Stimulated activated CD8-positive, alpha-beta memory T cell treated with anti-CD3 and anti-CD28 coated beads, Interleukin-15, amount 100 ng/mL, for 48 hours (primary cell): ENCODE results near the gene GOLGA2.
A peak's percentile ranks its signal among the peaks of the same experiment; 100 is the strongest.

Experiments used
- DNase-seq, 2 donors: peaks; one replicate each; pipeline ENCODE4 v3.0.0-alpha.2; 2020; ENCODE audit warnings: low read depth in 2 of 2

Gene GOLGA2

DNA sequence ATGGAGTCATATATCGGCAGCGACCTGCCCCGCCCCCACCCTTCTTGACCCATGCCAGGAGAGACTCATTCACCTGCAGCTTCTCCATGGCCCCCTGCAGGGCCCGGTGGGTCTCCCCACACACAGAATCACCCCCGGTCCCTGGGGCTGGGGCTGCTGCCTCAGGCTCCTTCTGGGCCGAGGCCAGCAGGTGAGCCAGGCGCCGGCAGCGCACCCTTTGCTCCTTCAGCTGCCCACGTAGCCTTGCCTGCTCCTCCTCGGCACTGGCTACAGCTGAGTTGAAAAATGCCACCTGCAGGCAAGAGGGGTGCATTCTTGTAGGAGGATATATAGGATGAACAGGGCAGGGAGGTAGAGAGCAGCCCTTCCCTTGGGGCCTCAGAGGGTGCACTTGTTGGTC lies 17.9 kb downstream of the GOLGA2 start:
- no peak for DNase-seq

DNA sequence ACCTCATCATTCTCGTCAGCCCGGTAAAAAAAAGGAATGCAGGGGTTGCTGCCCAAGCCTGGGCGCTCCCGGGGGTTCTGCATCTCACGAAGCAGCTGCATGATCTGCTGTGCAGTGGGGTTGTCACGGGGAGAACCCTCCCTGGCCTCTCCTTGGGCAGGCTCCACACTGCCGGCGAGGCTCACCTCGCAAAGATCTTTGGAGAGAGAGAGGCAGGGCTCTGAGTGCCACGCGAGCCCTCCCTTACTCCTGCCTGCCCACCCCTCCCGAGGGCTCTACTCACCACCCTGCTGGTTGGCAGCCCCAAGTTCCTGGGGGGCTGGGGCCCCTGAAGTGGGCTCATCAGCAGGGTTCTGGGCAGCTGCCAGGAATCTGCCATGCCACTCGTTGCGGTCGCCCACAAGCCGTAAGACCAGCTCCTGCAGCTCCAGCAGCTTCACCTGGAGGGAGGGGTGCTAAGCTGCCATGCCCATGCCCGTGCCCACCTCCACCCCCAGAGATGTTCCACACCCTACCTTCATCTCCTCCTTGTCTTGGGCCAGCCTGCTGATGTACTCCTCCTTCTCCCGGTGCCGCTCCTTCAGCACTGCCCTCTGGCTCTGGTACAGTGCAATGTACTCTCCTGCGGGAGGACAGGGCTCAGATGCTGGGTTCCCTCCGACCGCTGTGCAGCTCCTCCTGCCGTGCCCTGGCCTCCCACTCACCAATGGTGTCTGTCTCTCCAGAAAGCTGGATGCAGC lies 18.6 kb downstream of the GOLGA2 start:
- DNase-seq: no peak

DNA sequence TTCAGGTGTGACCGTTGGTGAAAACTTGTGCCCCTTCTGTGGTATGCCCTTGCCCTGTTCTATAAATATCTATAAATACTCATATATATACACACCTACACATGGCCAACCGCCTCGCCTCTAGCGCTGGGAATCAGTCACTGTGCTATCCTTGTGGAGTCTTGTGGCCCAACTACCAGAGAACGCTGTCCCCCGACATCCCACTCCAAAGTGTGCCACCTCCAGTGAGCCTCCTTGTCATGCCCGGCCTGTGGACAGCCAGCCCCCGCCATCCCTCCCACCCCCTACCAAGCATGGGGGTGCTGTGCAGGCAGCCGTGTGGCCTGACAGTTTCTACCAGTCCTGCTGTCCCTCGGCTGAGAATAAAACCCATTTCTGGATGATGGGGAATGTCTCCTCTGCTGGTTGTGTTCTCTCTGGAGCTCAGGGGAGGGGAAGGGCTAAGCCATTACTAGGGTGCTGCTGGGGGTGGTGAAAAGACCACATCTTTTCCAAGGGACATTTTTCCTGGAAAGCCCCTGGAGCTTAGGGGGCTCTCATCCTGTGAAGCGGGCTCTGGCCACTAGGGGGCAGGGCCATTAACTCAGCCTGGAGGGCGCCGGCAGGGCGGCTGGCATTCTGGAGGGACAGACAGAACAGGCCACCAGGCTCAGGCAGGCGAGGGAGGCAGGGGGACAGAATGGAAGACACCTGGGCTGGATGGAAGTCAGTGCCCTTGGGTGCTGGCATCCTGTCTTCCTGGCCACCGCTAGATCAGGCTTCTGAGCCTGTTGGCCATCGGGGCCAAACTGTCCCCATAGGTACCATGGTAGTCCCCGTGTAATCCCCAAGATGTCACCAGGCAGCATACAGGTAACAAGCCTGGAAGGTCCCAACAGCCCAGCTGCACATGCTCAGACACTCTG lies 20.7 kb downstream of the GOLGA2 start:
- DNase-seq: peak; percentile 31 to 38

DNA sequence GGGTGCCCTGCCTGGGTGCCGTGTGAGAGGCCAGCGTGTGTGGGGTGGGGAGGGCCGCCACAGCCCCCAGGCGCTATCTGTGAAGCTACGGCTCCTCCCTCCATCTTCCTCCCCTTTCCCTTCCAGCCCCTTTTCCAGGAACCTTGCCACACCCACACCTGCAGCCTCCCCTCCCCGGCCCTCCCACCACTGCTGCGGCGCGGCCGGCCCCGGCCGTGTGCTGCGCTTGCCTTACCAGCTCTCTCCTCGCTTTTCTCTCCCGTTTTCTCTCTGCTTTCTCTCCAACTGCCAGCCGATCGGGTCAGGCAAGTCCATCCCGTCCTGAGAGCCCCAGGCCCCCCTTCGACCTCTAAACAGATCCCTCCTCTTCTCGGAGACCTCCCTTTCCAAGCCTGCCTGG lies 21.4 kb downstream of the GOLGA2 start:
- DNase-seq: no peak

DNA sequence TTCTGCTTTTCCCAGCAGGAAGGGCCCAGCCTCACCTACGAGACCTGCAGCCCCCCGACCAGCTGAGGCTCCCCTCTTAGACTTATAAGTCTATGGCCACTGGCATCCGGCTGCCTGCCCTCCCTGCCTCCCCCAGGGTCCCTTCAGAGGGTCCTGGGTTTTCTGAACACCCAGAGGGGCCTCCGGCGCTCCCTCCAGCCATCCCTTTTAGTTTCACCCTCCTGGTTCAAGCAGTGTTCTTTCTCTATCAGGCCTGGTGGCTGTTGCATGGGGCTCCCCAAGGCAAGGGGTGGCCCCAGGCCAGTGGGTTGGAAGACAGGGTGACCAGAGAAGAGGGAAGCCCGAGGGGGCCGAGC lies 21.8 kb downstream of the GOLGA2 start:
- DNase-seq: no peak

DNA sequence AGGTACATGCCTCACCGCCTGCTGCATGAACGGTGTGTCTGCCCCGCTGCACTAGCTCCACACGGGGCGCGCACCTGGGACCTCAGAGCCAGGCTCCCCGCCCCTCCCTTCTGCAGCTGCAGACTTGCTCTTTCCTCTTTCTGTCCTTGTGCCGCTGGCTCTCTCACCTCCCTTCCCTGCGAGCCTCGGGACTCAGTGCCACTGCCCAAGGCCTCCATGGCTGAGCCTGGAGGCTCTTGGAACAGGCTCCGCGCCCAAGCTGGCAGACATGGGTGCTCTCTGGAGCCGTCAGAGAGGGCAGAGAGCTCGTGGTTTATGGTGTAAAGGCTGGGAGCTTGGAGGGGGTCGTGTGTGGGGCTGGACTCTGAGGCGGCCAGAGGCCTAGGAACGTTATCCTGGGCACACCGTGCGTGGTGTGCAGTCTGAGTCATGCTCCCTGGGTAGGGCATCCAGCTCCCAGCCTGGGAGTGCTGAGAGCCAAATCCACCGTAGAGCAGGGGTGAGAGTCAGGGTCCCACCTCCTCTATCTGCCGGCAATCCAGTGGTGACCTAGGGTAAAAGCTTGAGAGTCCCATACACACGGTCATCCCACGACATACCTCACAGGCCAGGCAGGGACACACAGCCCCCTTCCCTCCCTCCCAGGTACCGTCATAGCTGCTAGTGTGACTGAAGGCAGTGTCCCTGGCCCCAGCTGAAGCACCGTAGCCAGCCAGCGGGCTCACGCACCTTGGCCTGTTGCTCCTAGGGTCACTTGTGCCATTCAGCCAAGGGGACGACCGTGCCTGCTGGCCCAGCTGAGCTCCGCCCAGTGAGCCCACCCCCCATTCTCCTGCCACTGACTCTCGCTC lies 22.4 kb downstream of the GOLGA2 start:
- DNase-seq: no peak

DNA sequence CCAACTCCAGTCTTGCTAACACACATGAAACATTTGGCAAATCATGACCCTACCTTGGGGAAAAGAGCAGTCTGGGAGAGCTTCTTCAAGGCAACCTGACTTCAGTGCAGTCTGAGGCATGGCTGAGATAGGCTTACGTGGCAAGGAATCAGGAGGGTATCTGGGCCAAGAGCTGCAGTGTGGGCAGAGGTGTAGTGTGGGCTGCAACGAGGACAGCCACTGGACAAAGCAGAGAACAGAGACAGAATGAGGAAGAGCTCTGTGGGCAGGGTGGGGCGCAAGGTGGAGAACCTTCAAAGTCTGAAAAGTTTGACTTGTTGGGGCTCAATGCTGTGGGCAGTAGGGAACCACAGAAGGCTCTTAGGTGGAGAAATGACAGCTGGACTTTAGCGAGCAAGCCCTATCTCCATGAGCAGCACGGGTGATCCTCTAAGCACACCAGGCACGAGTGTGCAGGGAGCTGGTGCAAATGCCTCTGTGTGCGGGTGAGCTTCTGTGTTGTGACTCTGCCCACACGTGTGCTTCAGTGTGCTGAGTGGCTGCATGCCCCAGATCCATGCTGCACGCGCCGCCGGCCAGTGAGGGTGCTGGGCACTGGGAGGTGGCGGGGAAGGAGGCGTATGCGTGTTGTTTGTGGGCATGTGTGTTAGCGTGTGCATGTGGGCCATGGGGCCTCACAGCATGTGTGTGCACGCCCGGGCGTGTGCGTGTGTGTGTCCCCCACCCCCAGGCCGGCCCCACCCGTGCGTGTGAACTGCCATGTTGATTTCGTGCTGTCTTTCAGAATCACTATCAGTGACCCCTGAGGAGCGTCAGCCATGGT lies 23.3 kb downstream of the GOLGA2 start:
- DNase-seq: no peak

DNA sequence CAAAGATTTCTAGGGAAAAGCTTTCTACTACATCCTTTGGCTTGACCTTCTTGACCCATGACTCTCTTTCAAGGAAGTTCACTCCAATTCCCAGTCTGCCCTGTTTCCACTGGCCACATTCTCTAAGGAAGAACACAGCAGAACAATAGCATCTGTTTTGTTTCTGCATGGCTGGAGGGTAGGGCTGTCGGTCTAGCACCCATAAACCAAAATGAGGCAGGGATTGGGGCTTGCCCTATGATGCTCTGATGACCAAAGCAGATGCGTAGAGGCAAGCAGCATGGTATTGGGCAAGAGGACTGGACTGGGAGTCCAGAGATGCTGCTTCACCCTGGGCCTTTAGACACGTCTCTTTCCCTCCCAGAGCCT lies 24.1 kb downstream of the GOLGA2 start:
- no peak for DNase-seq

DNA sequence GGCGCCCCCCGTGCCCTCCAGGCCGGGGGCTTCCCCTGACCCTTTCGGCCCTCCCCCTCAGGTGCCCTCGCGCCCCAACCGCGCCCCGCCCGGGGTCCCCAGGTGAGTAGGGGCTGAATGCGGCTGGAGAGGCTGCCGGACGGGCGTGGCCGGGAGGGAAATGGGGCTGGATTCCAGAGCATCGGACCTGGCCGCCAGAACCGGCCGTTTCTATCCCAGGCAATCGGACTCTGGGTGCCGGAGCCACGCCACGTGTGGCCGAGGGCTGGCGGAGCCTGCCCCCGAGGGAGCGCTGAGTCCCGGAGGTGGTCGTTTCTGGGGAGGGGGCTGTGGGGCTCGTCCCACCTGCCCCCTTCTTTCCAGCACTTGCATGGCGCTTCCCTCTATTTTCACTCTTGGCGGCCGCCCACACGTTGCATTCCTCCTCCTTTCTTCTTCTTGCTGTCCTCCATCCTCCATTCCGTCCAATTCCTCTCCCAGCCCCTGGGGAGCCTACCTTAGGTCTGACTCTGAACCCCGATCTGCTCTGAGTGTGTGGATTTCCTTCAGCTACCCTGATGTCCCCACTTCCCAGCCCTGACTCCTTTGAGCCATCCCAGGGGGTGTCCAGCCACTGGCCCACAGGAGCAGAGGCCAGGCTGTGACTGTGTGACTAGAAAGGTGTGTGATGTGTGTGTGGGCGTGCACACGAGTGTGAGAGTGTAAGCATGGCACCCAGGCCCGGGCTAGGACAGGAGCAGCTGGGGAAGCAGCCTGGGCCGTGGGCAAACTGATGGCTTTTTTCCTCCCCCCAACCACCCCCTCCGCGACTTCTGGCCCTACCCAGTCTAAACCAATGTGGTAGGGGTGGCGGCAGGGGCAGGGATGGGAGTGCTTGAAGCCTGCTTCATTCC lies 24.7 kb downstream of the GOLGA2 start:
- no peak for DNase-seq

DNA sequence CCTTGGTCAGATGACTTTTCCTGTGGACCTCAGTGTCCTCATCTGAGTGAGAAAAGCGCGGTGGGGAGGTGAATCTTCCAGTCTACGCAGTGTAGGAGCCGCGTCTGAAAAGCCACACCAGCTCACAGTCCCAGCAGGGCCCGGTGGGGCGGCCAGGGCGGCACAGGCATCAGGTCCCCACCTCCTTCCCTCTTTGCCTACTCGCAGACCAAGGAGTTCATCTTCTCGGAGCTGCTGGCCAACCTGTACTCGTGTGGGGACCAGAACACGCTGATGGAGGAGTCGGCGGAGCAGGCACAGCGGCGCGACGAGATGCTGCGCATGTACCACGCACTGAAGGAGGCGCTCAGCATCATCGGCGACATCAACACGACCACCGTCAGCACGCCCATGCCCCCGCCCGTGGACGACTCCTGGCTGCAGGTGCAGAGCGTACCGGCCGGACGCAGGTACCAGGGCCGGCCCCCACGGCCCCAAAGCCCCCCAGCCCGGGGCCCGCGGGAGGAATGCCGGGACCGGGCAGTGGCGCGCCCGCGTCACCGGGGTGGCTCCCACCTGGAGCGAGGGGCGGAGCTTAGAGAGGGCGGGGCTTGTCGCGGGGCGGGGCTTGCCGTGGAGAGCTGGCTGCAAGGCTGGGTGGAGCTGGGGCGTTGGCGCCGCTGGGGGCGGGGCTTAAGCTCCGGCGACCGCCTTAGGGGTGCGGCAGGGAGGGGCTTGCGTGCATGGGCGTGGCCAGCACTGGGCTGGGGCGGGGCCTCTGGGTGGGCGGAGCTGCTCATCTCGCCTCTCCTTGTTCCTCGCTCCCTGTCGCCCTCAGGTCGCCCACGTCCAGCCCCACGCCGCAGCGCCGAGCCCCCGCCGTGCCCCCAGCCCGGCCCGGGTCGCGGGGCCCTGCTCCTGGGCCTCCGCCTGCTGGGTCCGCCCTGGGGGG lies 25.6 kb downstream of the GOLGA2 start:
- peak; percentile 93 to 94 for DNase-seq

DNA sequence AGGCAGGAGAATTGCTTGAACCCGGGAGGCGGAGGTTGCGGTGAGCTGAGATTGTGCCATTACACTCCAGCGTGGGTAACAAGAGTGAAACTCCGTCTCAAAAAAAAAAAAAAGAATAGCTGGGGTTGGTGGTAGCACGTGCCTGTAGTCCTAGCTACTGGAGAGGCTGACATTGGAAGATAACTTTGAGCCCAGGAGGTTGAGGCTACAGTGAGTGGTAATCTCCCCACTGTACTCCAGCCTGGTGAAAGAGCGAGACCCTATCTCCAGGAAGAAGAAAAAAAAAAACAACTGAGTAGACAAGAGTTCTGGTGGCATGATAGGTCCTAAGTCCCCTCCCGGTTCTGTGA lies 26.3 kb downstream of the GOLGA2 start:
- no peak for DNase-seq

DNA sequence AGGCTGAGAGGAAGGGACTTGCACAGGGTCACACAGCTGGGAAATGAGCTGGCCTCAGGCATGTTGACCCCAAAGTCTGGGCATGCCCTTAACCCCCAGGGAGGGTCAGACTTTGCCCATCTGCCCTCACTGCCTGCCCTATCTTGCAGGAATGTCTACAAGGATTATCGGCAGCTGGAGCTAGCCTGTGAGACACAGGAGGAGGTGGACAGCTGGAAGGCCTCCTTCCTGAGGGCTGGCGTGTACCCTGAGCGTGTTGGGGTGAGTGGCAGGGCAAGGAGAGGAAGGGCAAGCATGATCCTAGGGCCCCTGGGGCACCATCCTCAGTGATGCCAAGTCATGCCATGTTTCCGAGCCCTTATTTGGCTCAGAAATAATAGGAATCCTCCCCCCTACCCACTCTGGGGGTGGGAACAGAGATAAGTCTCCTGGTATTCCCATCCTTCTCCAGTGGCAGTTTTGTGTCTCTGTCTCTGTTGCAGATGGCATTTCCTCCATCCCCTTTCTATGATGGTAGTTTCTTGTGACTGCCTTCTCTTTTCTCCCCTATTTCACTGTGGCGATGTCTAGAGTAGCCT lies 28.5 kb downstream of the GOLGA2 start:
- no peak for DNase-seq

DNA sequence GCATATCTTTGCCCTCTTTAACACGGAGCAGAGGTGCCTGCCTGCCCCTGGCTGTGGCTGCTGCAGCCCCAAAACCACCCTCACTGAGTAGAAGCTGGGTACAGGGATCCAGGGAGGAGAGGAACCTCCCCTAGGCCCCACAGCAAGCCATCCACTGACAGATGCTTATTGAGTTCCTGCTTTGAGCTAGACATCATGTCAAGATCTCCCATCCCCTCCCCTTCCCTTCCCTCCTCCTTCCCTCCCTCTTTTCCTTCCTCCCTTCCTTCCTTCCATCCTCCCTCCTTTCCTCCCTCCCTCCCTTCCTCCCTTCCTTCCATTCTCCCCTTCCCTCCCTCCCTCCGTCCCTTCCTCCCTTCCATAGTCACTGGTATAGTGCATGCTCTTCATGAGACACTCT lies 29.3 kb downstream of the GOLGA2 start:
- DNase-seq: no peak

DNA sequence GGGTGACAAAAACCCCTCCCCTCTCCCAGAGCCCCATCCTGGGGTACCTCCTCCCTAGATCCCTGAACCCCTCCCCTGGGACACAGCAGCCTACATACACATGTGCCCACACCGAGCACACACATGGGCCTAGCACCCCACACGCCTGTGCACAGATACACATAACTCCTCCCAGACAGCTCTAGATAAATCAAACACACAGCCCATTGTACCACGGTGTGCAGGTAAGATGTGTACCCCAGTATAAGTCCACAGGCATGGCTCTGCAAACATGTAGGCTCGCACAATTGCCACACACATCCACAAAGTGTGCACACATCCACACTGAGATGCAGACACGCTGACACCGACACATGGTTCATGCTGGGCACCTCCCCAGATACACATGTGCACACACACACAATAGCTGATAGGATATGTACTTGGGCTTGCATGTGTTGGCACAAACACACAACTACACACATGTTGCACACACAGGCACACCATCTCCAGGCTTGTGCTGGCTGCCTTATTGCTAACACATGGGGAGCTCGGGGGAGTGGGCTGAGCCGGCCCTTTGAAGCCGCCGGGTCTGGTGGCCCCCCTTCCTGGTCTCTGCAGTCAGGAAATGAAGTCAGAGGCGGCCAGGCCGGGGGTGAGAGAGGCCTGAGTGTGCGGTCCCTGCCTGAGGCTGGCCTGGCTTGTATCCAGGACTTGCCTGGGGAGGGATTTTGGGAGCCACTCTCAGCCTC lies 30.2 kb downstream of the GOLGA2 start:
- no peak for DNase-seq

DNA sequence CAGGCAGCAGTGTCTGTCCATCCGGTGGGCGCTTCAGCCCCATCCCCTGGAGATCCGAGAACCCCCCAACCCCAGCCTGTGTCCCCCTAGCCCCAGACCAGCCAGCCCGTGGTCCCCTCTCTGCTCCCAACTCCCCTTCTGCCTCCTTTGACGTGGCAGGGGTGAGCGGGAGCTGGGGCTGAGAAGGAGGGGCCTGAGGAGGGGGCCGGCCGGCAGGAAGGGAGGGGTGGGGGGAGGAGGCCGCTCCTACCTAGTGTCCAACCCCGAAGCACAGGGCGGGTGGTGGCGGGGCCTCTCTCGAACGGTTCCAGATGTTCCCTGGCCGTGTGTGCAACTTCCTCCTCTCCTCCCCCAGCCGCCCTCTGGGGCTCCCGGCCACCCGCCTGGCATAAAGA lies 31.0 kb downstream of the GOLGA2 start:
- DNase-seq: no peak

DNA sequence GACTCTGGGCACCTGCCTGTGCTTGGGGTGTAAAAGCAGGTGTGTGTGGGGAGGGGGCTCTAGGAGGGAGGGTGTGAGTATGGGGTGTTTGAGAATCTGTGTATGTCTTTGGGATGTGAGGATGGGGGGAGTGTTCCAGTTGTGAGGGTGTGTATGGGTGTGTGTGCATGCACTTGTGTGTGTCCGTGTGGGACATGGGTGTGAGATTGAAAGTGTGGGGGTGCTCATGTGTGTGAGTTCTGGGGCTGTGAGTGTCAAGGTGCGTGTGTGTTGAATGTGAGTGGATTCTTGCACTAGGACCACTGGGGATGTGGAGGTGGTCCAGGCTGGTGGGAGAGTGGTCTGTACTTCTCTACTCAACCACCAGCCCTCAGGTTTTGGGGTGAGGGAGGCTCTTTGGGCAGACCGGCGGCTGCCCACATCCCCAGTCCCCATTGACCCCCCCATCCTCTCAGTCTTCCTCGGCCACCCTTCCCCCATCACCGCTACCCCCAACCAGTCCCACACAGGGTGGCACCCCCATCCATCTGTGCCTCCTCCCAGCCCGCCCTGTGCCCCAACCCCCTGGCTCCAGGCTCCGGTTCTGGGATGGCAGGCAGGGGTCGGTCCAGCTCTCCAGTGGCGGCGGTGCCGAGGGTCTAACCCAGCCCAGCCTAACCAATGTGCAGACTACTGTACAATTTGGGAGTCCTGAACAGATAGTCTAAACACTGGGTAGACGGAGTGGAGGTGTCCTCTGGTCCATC lies 31.5 kb downstream of the GOLGA2 start:
- no peak for DNase-seq

DNA sequence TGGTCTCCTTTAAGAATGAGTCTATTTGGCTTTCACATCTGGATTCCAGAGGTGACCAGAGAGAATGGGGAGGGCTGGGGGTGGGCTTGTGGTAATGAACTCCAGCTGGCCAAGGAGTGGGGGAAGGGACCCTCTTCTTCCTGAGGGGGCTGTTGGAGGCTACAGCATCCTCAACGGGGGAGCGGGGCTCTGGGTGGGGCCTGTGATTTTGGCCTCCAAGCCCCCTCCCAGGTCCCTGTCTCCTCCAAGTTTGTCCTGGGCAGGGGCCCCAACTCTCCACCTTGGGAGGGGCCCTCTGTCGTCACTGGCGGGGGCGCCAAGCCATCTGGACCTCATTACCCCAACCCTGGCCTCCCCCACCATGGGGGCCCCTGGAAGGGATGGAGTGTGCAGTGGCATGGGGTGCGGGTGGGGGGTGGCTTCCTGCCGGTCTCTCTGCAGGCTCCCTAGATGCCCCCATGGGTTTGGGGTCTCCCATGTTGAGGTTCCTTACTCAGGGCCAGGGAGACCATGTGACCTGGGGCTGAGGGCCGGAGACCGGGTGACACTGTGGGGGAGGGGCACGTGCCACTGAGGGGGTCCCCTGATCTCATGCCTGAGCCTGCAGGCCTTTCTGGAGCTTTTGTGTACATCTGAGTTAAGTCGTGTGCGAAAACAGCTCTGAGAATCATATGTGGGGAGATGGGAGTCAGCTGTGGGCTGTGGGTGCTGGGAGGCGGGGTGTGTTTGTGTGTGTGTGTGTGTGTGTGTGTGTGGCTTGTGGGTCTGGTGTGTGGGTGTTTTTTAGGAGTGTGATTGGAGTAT lies 32.4 kb downstream of the GOLGA2 start:
- no peak for DNase-seq
